IMR-90 (cell line): ENCODE data around the gene FAM110A. TPM values are rescaled to one million over a fixed set of nuclear protein-coding genes. Genes with fewer than 3 reads are reported as not detected.

Experiments
- ATAC-seq: fragments of 200-7000 bp; cut with Tn5 transposase; 2 replicates; pipeline ENCODE4 v1.9.1; 2020; ENCODE audit warnings: low read depth, mild to moderate bottlenecking, moderate library complexity
- BruUV-seq: library from RNA; stranded (reverse); fragments of 400-500 nt; replicated peaks from 2 replicates; lab custom pipeline; 2021; lab: Mats Ljungman, UMichigan
- CTCF ChIA-PET: fragments of 300-600 bp; formaldehyde crosslinking; extraction: SDS; loops from one replicate; lab custom pipeline; 2021; ENCODE audit warnings: antibody characterized with exemption; lab: Yijun Ruan, JAX
- POLR2A ChIA-PET: fragments of 300-600 bp; sonication (Branson Sonifier 250); formaldehyde crosslinking; loops from one replicate; lab custom pipeline; 2022; ENCODE audit warnings: antibody characterized with exemption; ENCODE audit not compliant: unreplicated experiment; lab: Charles Lee
- DNase-seq: peaks from one replicate; pipeline ENCODE4 v3.0.0; 2013
- H2AFZ ChIP-seq: replicated peaks from 2 replicates; pipeline ENCODE3; 2013; ENCODE audit warnings: low read length, mild to moderate bottlenecking; ENCODE audit not compliant: poor library complexity
- H2AK5ac ChIP-seq: 2 replicates; pipeline ENCODE4 v1.6.1; 2013; ENCODE audit warnings: low read depth, low read length, inconsistent platforms
- H2AK9ac ChIP-seq: replicated peaks from 2 replicates; pipeline ENCODE3; 2013; ENCODE audit warnings: mild to moderate bottlenecking, low read depth, low read length, moderate library complexity; ENCODE audit not compliant: poor library complexity
- H2BK120ac ChIP-seq: 2 replicates; pipeline ENCODE4 v1.6.1; 2013; ENCODE audit warnings: low read depth, low read length, inconsistent platforms
- H2BK15ac ChIP-seq: 3 replicates; pipeline ENCODE4 v1.6.1; 2013; ENCODE audit warnings: low read depth, low read length, inconsistent platforms
- H2BK20ac ChIP-seq: 2 replicates; pipeline ENCODE4 v1.6.1; 2013; ENCODE audit warnings: low read depth, mild to moderate bottlenecking, inconsistent platforms, low read length, moderate library complexity
- H2BK5ac ChIP-seq: 2 replicates; pipeline ENCODE4 v1.6.1; 2013; ENCODE audit warnings: mild to moderate bottlenecking, low read depth, low read length, inconsistent platforms; ENCODE audit not compliant: poor library complexity, severe bottlenecking
- H3K14ac ChIP-seq: replicated peaks from 2 replicates; pipeline ENCODE4 v1.6.1; 2013; ENCODE audit warnings: low read depth, low read length, inconsistent platforms
- H3K18ac ChIP-seq: 2 replicates; pipeline ENCODE4 v1.6.1; 2013; ENCODE audit warnings: low read depth, low read length, control low read depth
- H3K23ac ChIP-seq: 2 replicates; pipeline ENCODE4 v1.6.1; 2013; ENCODE audit warnings: low read depth, low read length, inconsistent platforms
- H3K27ac ChIP-seq: 2 replicates; pipeline ENCODE4 v1.5.1; 2013; ENCODE audit warnings: mild to moderate bottlenecking, control low read depth, low read length; ENCODE audit not compliant: insufficient read depth
- H3K27me3 ChIP-seq: 2 replicates; pipeline ENCODE4 v1.6.1; 2013; ENCODE audit warnings: low read length; ENCODE audit not compliant: control insufficient read depth, insufficient read depth
- H3K36me3 ChIP-seq: 2 replicates; pipeline ENCODE4 v1.6.1; 2013; ENCODE audit warnings: low read length, mixed read lengths; ENCODE audit not compliant: control insufficient read depth, insufficient read depth
- H3K4ac ChIP-seq: 2 replicates; pipeline ENCODE4 v1.6.1; 2013; ENCODE audit warnings: low read depth, low read length, inconsistent platforms
- H3K4me1 ChIP-seq: 2 replicates; pipeline ENCODE4 v1.6.1; 2013; ENCODE audit warnings: low read length, mixed read lengths; ENCODE audit not compliant: control insufficient read depth, insufficient read depth
- H3K4me2 ChIP-seq: 2 replicates; pipeline ENCODE4 v1.6.1; 2013; ENCODE audit warnings: low read depth, mild to moderate bottlenecking, control low read depth, low read length, moderate library complexity
- H3K4me3 ChIP-seq: 2 replicates; pipeline ENCODE4 v1.5.1; 2013; ENCODE audit warnings: low read depth, mild to moderate bottlenecking, control low read depth, low read length, moderate library complexity; ENCODE audit not compliant: insufficient read depth
- H3K56ac ChIP-seq: 2 replicates; pipeline ENCODE4 v1.6.1; 2013; ENCODE audit warnings: low read length, inconsistent platforms; ENCODE audit not compliant: insufficient read depth; ENCODE audit errors: extremely low read depth
- H3K79me1 ChIP-seq, 2 experiments: 2 replicates each; pipeline ENCODE4 v1.6.1; 2013; ENCODE audit warnings: low read length in 2 of 2, inconsistent platforms in 1 of 2, low read depth in 1 of 2
- H3K9ac ChIP-seq: 2 replicates; pipeline ENCODE4 v1.6.1; 2013; ENCODE audit warnings: low read depth, low read length, control low read depth
- H3K9me1 ChIP-seq: 2 replicates; pipeline ENCODE4 v1.6.1; 2013; ENCODE audit warnings: low read length, inconsistent platforms; ENCODE audit not compliant: insufficient read depth
- H3K9me3 ChIP-seq: 2 replicates; pipeline ENCODE4 v1.6.1; 2013; ENCODE audit warnings: low read length; ENCODE audit not compliant: control insufficient read depth, insufficient read depth
- H4K20me1 ChIP-seq: 2 replicates; pipeline ENCODE4 v1.6.1; 2013; ENCODE audit warnings: low read length, inconsistent platforms; ENCODE audit not compliant: insufficient read depth
- H4K5ac ChIP-seq: 2 replicates; pipeline ENCODE4 v1.6.1; 2013; ENCODE audit warnings: mild to moderate bottlenecking, low read depth, low read length, control low read depth
- H4K8ac ChIP-seq, 2 experiments: 2 replicates each; pipeline ENCODE4 v1.6.1; 2013; ENCODE audit warnings: low read depth in 2 of 2, low read length in 2 of 2, control low read depth in 1 of 2, inconsistent platforms in 1 of 2
- H4K91ac ChIP-seq: 2 replicates; pipeline ENCODE4 v1.6.1; 2013; ENCODE audit warnings: low read depth, low read length, inconsistent platforms; ENCODE audit not compliant: insufficient read depth
- MAFK ChIP-seq: IDR thresholded peaks from 2 replicates; pipeline ENCODE4 v1.6.1; 2012; ENCODE audit warnings: low read depth, low read length, improper control_type of control experiment
- WGBS, 2 experiments: methylation state at CpG; one replicate each; pipeline versions ENCODE4 v1.1.5 to v1.1.7; 2013; ENCODE audit warnings: missing lambda C conversion rate in 2 of 2; ENCODE audit not compliant: insufficient read length in 1 of 2; ENCODE audit errors: extremely low coverage in 2 of 2; 5-methylcytosine and 5-hydroxymethylcytosine counted together
- dilution Hi-C: fragments of 300-500 bp; cut with HindIII; formaldehyde crosslinking; loops from one replicate; pipeline ENCODE4 v1.14.3; 2018; ENCODE audit warnings: low sequenced_read_pairs; ENCODE audit not compliant: unreplicated experiment
- in situ Hi-C: fragments of 300-500 bp; cut with MboI; formaldehyde crosslinking; loops from 3 replicates; pipeline ENCODE4 v1.14.3; 2019; ENCODE audit warnings: low sequenced_read_pairs, inconsistent platforms, mixed read lengths
- intact Hi-C: fragments of 100-400 bp; cut with micrococcal nuclease; formaldehyde crosslinking; loops from 2 replicates; pipeline ENCODE4 v1.10.0; 2022
- polyA plus RNA-seq, 3 experiments: library from polyadenylated mRNA; depleted of rRNA; stranded (reverse); fragments of >200 nt; gene quantifications; 2 replicates each; pipeline ENCODE4 v1.2.3, GENCODE V29; 2012; ENCODE audit warnings: low replicate concordance in 1 of 3
- total RNA-seq: library from RNA; depleted of rRNA; stranded (reverse); fragments of >200 nt; gene quantifications from 2 replicates; pipeline ENCODE4 v1.2.3, GENCODE V29; 2012

The FAM110A gene
- total and polyA plus RNA-seq, 2 of the 4 experiments (the other 2 are of a cell fraction) = 0.36 to 3.6 TPM

- H3K18ac ChIP-seq = no peak overlapping the region
- CTCF ChIA-PET = no interaction called here
- H3K27me3 ChIP-seq = no peaks in the 10 kb centered on the region
- no peak overlapping the region for H2AK9ac ChIP-seq
- H2AFZ ChIP-seq = no peak overlapping the region
- H4K5ac ChIP-seq = no peak overlapping the region
- H2BK20ac ChIP-seq = no peak overlapping the region
- H4K91ac ChIP-seq = no peak overlapping the region
- H3K9me3 ChIP-seq = no peaks in the 10 kb centered on the region
- WGBS, 2 experiments = no CpG with 5 or more reads among the region's 6 CpGs
- H3K9ac ChIP-seq = no peak overlapping the region
- H2BK15ac ChIP-seq = no peak overlapping the region
- no peak overlapping the region for H3K4me2 ChIP-seq
- H2BK5ac ChIP-seq = no peak overlapping the region
- DNase-seq (no peak), ATAC-seq (no peak)
- no peak overlapping the region for H2BK120ac ChIP-seq
- H3K36me3 ChIP-seq = no peaks in the 10 kb centered on the region
- no peak overlapping the region for H4K8ac ChIP-seq
- H3K56ac ChIP-seq = no peak overlapping the region
- intact Hi-C loops (no loop called here), dilution Hi-C loops (no loop called here), in situ Hi-C loops (no loop called here)
- no peak overlapping the region for H3K14ac ChIP-seq
- no peak overlapping the region for H3K23ac ChIP-seq
- POLR2A ChIA-PET = no interaction called here
- no TSS peak for BruUV-seq
- no peak overlapping the region for H3K27ac ChIP-seq
- H3K79me1 ChIP-seq = peaks cover 4 to 7% of the 10 kb centered on the region in 2 experiments; a peak in 2 of 4 replicates
- no peak overlapping the region for H3K4ac ChIP-seq
- H2AK5ac ChIP-seq = no peak overlapping the region
- H4K20me1 ChIP-seq = no peaks in the 10 kb centered on the region
- H3K4me3 ChIP-seq = no peak overlapping the region
- peaks cover 9% of the 10 kb centered on the region; the same call in 1 of the 2 replicates for H3K9me1 ChIP-seq
- no peak for TF ChIP-seq MAFK
- H3K4me1 ChIP-seq = peaks cover 3% of the 10 kb centered on the region
Measured at GRCh38 chr20:854601-855000, 21.1 kb downstream of the FAM110A start.
